CD14-positive monocyte (primary cell): ENCODE measurements around the gene CNTNAP5. TPM values are rescaled to one million over a fixed set of nuclear protein-coding genes. Genes with fewer than 3 reads are reported as not detected.

Source experiments
- DNase-seq, 3 donors: peaks; one replicate each; pipeline ENCODE4 v3.0.0-alpha.2; 2011 to 2022
- H2AFZ ChIP-seq: 2 replicates; pipeline ENCODE4 v1.6.0; 2012; ENCODE audit warnings: mild to moderate bottlenecking, low read depth, low read length, inconsistent platforms; ENCODE audit not compliant: insufficient read depth, poor library complexity, severe bottlenecking
- H3K27ac ChIP-seq, 2 donors: 1 replicate in 1 of 2; 2 replicates in 1 of 2; pipeline ENCODE4 v1.5.1; 2012 to 2013; ENCODE audit warnings: low read length in 2 of 2, control low read depth in 1 of 2, inconsistent platforms in 1 of 2, low read depth in 1 of 2, mild to moderate bottlenecking in 1 of 2
- H3K27me3 ChIP-seq, 2 donors: one replicate each; pipeline versions ENCODE4 v1.6.0 to v1.6.1; 2011 to 2013; ENCODE audit warnings: low read length in 2 of 2; ENCODE audit not compliant: control insufficient read depth in 2 of 2, insufficient read depth in 2 of 2
- H3K36me3 ChIP-seq, 2 donors: replicated peaks in 1 of 2; 1 replicate in 1 of 2; 2 replicates in 1 of 2; pipeline versions ENCODE4 v1.5.1 to v1.6.1; 2012 to 2013; ENCODE audit warnings: low read length in 2 of 2, control low read depth in 1 of 2, inconsistent platforms in 1 of 2, mild to moderate bottlenecking in 1 of 2; ENCODE audit not compliant: insufficient read depth in 2 of 2, control insufficient read depth in 1 of 2
- H3K4me1 ChIP-seq, 2 donors: 1 replicate in 1 of 2; 2 replicates in 1 of 2; pipeline versions ENCODE4 v1.5.1 to v1.6.1; 2012 to 2013; ENCODE audit warnings: low read length in 2 of 2, control low read depth in 1 of 2, inconsistent platforms in 1 of 2, mild to moderate bottlenecking in 1 of 2, moderate library complexity in 1 of 2; ENCODE audit not compliant: insufficient read depth in 2 of 2, control insufficient read depth in 1 of 2
- H3K4me2 ChIP-seq: replicated peaks from 2 replicates; pipeline ENCODE3; 2012; ENCODE audit warnings: low read length, moderate library complexity, mild to moderate bottlenecking; ENCODE audit not compliant: poor library complexity, severe bottlenecking; ENCODE audit errors: extremely low read depth
- H3K4me3 ChIP-seq, 3 experiments: fragments of 200-600 bp in 1 of 3; sonication (generic) in 1 of 3; replicated peaks in 1 of 3; 1 replicate in 2 of 3; 2 replicates in 1 of 3; pipeline ENCODE4 v1.5.1; 2011 to 2013; ENCODE audit warnings: low read length in 3 of 3, mild to moderate bottlenecking in 3 of 3, control low read depth in 2 of 3, low read depth in 2 of 3, inconsistent platforms in 1 of 3, moderate library complexity in 1 of 3
- H3K79me2 ChIP-seq: 2 replicates; pipeline ENCODE4 v1.6.0; 2012; ENCODE audit warnings: mild to moderate bottlenecking, control low read depth, inconsistent platforms, low read length, moderate library complexity; ENCODE audit not compliant: insufficient read depth
- H3K9ac ChIP-seq: 2 replicates; pipeline ENCODE4 v1.6.0; 2017; ENCODE audit warnings: low read length, mild to moderate bottlenecking; ENCODE audit not compliant: insufficient read depth, poor library complexity, severe bottlenecking
- H3K9me3 ChIP-seq, 2 donors: replicated peaks in 1 of 2; 1 replicate in 1 of 2; 2 replicates in 1 of 2; pipeline versions ENCODE4 v1.5.1 to v1.6.1; 2012 to 2013; ENCODE audit warnings: low read length in 2 of 2, control low read depth in 1 of 2; ENCODE audit not compliant: control insufficient read depth in 1 of 2, insufficient read depth in 1 of 2
- H4K20me1 ChIP-seq: 2 replicates; pipeline ENCODE4 v1.6.0; 2012; ENCODE audit warnings: mild to moderate bottlenecking, low read length, control low read depth, moderate library complexity; ENCODE audit not compliant: insufficient read depth
- H3K27ac Mint-ChIP-seq, 7 donors: one replicate each; pipeline ENCODE4 v1.8.0; 2020; ENCODE audit warnings: mild to moderate bottlenecking in 7 of 7, mixed read lengths in 7 of 7, moderate library complexity in 6 of 7, inconsistent platforms in 2 of 7
- H3K27me3 Mint-ChIP-seq, 3 donors: one replicate each; pipeline ENCODE4 v1.8.0; 2021 to 2022; ENCODE audit warnings: low read depth in 3 of 3, mild to moderate bottlenecking in 3 of 3, mixed read lengths in 3 of 3, moderate library complexity in 3 of 3, inconsistent platforms in 1 of 3
- H3K36me3 Mint-ChIP-seq, 2 donors: one replicate each; pipeline ENCODE4 v1.8.0; 2020; ENCODE audit warnings: mixed read lengths in 2 of 2, inconsistent platforms in 1 of 2, mild to moderate bottlenecking in 1 of 2
- H3K4me1 Mint-ChIP-seq: one replicate; pipeline ENCODE4 v1.8.0; 2020; ENCODE audit warnings: mild to moderate bottlenecking, mixed read lengths
- H3K4me3 Mint-ChIP-seq, 2 donors: one replicate each; pipeline ENCODE4 v1.8.0; 2020; ENCODE audit warnings: mild to moderate bottlenecking in 2 of 2, mixed read lengths in 2 of 2, moderate library complexity in 1 of 2
- H3K9me3 Mint-ChIP-seq, 7 donors: one replicate each; pipeline ENCODE4 v1.8.0; 2020 to 2022; ENCODE audit warnings: mixed read lengths in 7 of 7, mild to moderate bottlenecking in 6 of 7, moderate library complexity in 6 of 7, inconsistent platforms in 2 of 7
- WGBS: methylation state at CpG from one replicate; pipeline ENCODE4 v1.1.5; 2013; ENCODE audit warnings: missing lambda C conversion rate; ENCODE audit not compliant: insufficient coverage; 5-methylcytosine and 5-hydroxymethylcytosine counted together
- intact Hi-C, 2 donors: fragments of 100-400 bp; cut with micrococcal nuclease; formaldehyde crosslinking; loops; one replicate each; pipeline versions ENCODE4 v1.15.0 to v1.15.1; 2023
- polyA plus RNA-seq, 3 donors: library from polyadenylated mRNA; depleted of rRNA in 1 of 3; unstranded in 2 of 3; stranded (reverse) in 1 of 3; fragments of 300-500 nt in 2 of 3; fragments of >200 nt in 1 of 3; fragmentation: Illumina TruSeq in 2 of 3; gene quantifications; 1 replicate in 2 of 3; 2 replicates in 1 of 3; pipeline ENCODE4 v1.2.3, GENCODE V29; 2012 to 2021
- TF ChIP-seq, protein P1 (sequence below): fragments of 200-600 bp; IDR thresholded peaks from one replicate; pipeline ENCODE4 v1.8.0; 2022; ENCODE audit warnings: antibody characterized with exemption, mild to moderate bottlenecking

Gene CNTNAP5
- polyA plus RNA-seq, 3 donors, result not detected

DNA sequence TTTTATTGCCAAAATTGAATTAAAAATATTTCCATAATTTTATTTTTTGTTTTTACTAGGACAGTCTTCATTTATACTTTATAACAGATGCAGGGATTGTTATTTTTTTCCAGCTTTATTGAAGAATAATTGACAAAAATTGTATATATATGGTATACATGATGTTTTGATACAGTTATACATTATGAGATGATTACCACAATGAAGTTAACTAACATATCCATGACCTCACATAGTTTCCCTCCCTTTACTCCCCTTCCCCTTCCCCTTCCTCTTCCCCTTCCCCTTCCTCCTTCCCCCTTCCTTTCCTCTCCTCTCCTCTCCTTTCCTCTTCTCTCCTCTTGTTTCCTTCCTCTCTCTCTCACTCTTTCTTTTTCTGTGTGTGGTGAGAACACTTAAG lies 700.1 kb downstream of the CNTNAP5 start:
- Histone ChIP-seq H3K4me3 (no peak overlapping the region), H3K79me2 (no peaks in the 10 kb centered on the region), H3K4me2 (no peak overlapping the region), H3K9ac (no peak overlapping the region), H2AFZ (no peak overlapping the region), H3K27me3 (no peaks in the 10 kb centered on the region), H4K20me1 (no peaks in the 10 kb centered on the region), H3K36me3 (no peaks in the 10 kb centered on the region), H3K27ac (no peak overlapping the region), H3K4me1 (no peaks in the 10 kb centered on the region), H3K9me3 (peaks cover 0 to 3% of the 10 kb centered on the region in 2 donors)
- peaks cover 0 to 2% (median 0%) of the 10 kb centered on the region in 3 donors for H3K27me3 Mint-ChIP-seq
- no peak for DNase-seq
- H3K36me3 Mint-ChIP-seq, result no peaks in the 10 kb centered on the region
- H3K27ac Mint-ChIP-seq, result no peak overlapping the region
- intact Hi-C loops, result no loop called here
- H3K9me3 Mint-ChIP-seq, result peaks cover 0 to 4% (median 0%) of the 10 kb centered on the region in 7 donors
- TF ChIP-seq, protein P1, sequence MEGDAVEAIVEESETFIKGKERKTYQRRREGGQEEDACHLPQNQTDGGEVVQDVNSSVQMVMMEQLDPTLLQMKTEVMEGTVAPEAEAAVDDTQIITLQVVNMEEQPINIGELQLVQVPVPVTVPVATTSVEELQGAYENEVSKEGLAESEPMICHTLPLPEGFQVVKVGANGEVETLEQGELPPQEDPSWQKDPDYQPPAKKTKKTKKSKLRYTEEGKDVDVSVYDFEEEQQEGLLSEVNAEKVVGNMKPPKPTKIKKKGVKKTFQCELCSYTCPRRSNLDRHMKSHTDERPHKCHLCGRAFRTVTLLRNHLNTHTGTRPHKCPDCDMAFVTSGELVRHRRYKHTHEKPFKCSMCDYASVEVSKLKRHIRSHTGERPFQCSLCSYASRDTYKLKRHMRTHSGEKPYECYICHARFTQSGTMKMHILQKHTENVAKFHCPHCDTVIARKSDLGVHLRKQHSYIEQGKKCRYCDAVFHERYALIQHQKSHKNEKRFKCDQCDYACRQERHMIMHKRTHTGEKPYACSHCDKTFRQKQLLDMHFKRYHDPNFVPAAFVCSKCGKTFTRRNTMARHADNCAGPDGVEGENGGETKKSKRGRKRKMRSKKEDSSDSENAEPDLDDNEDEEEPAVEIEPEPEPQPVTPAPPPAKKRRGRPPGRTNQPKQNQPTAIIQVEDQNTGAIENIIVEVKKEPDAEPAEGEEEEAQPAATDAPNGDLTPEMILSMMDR, result no peak
- H3K4me1 Mint-ChIP-seq, result no peaks in the 10 kb centered on the region
- H3K4me3 Mint-ChIP-seq, result no peak overlapping the region

GRCh38 chr2:124740636-124741035 lies 715.5 kb downstream of the CNTNAP5 start:
- no peak overlapping the region for H3K4me3 ChIP-seq
- Mint-ChIP-seq H3K9me3 (peaks cover 0 to 9% (median 2%) of the 10 kb centered on the region in 7 donors), H3K4me3 (no peak overlapping the region), H3K27ac (no peak overlapping the region), H3K27me3 (peaks cover 0 to 2% (median 0%) of the 10 kb centered on the region in 3 donors), H3K4me1 (no peaks in the 10 kb centered on the region), H3K36me3 (no peaks in the 10 kb centered on the region)
- H3K9me3 ChIP-seq, result no peaks in the 10 kb centered on the region
- no peak overlapping the region for H3K9ac ChIP-seq
- no peak overlapping the region for H2AFZ ChIP-seq
- no peak overlapping the region for H3K27ac ChIP-seq
- no peak overlapping the region for H3K4me2 ChIP-seq
- TF ChIP-seq, protein P1, result no peak
- no peaks in the 10 kb centered on the region for H3K4me1 ChIP-seq
- no peaks in the 10 kb centered on the region for H3K27me3 ChIP-seq
- DNase-seq, result no peak
- WGBS, result 33% methylated on average over 1 of the region's 2 CpGs
- no peaks in the 10 kb centered on the region for H4K20me1 ChIP-seq
- H3K79me2 ChIP-seq, result no peaks in the 10 kb centered on the region
- H3K36me3 ChIP-seq, result no peaks in the 10 kb centered on the region
- intact Hi-C loops, result no loop called here
